ENCODE measurements around the gene CEP112. TPM values are rescaled to one million over a fixed set of nuclear protein-coding genes. Genes with fewer than 3 reads are reported as not detected.
A peak's percentile ranks its signal among the peaks of the same experiment; 100 is the strongest.

CEP112 gene
- total and polyA plus RNA-seq, 2 of the 4 experiments (the other 2 are of a cell fraction): 2.5 to 5.6 TPM

DNA sequence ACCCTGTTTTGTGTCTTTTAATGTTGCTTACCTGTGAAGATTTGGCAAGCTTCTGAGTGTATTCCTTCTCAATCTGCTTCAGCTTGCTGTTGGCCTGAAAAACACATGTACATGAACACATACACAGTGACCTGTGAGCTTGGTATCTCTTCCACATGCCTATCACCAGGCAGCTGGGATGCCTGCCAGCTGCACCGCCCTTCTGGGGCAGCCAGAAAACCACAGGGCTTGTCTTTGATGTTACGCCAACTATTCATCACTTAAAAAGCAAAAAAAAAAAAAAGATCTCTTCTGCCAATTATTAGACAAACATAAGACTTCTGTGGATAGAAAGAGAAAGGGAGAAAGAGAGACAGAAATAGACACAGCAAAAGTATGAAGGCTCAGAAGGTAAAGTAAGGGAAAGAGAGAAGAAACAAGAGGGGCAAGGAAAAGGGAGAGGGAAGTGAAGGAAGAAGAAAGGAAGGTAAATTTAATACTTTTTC, 441.3 kb downstream of the CEP112 start:
- no TSS peak for BruUV-seq (replicated peaks)
- H3K14ac ChIP-seq (replicated peaks; ENCODE audit: low read depth, low read length): no peak overlapping the region
- H4K20me1 ChIP-seq (ENCODE audit: insufficient read depth, low read length): no peaks in the 10 kb centered on the region
- intact Hi-C loops (cut with micrococcal nuclease): loop anchor here (10.0 kb wide), 1 partner anchor 1094 kb away; no protein-coding TSS in a partner anchor
- no peak overlapping the region for H3K4me2 ChIP-seq (ENCODE audit: low read depth, low read length)
- H3K9me3 ChIP-seq (ENCODE audit: control insufficient read depth, insufficient read depth, low read length): no peaks in the 10 kb centered on the region
- no peak overlapping the region for H2BK5ac ChIP-seq (ENCODE audit: low read depth, low read length, poor library complexity, severe bottlenecking)
- ChIA-PET CTCF (no interaction called here), POLR2A (ENCODE audit: unreplicated experiment) (interaction anchor here (0.7 kb wide), 1 partner anchor 192 kb away, joined by 3 read pairs; no protein-coding TSS in a partner anchor)
- no peak overlapping the region for H3K18ac ChIP-seq (ENCODE audit: low read depth, low read length)
- H3K4me1 ChIP-seq (ENCODE audit: control insufficient read depth, insufficient read depth, low read length): peaks cover 2% of the 10 kb centered on the region; the same call in 1 of the 2 replicates
- in situ Hi-C loops (cut with MboI; ENCODE audit: low sequenced_read_pairs): no loop called here
- WGBS, 2 experiments (ENCODE audit: extremely low coverage in 2 of 2, insufficient read length in 1 of 2): no CpG with 5 or more reads among the region's 2 CpGs
- peak; percentile 89 for DNase-seq
- H2BK120ac ChIP-seq (ENCODE audit: low read depth, low read length): no peak overlapping the region
- no peak overlapping the region for H3K9ac ChIP-seq (ENCODE audit: low read depth, low read length)
- H3K27me3 ChIP-seq (ENCODE audit: control insufficient read depth, insufficient read depth, low read length): peaks cover 3% of the 10 kb centered on the region
- no peak overlapping the region for H2AK5ac ChIP-seq (ENCODE audit: low read depth, low read length)
- H2AK9ac ChIP-seq (replicated peaks; ENCODE audit: low read depth, low read length, poor library complexity): no peak overlapping the region
- H4K8ac ChIP-seq (ENCODE audit: low read depth in 2 of 2, low read length in 2 of 2): no peak overlapping the region
- H2BK15ac ChIP-seq (ENCODE audit: low read depth, low read length): no peak overlapping the region
- no peaks in the 10 kb centered on the region for H3K36me3 ChIP-seq (ENCODE audit: control insufficient read depth, insufficient read depth, low read length)
- H3K9me1 ChIP-seq (ENCODE audit: insufficient read depth, low read length): no peaks in the 10 kb centered on the region
- H3K79me1 ChIP-seq (ENCODE audit: low read depth in 1 of 2, low read length in 2 of 2): no peaks in the 10 kb centered on the region
- dilution Hi-C loops (cut with HindIII; ENCODE audit: low sequenced_read_pairs, unreplicated experiment): no loop called here
- ATAC-seq (ENCODE audit: low read depth): peak; percentile 80
- no peak overlapping the region for H3K4ac ChIP-seq (ENCODE audit: low read depth, low read length)
- no peak overlapping the region for H4K5ac ChIP-seq (ENCODE audit: low read depth, low read length)
- no peak overlapping the region for H4K91ac ChIP-seq (ENCODE audit: insufficient read depth, low read depth, low read length)
- H2BK20ac ChIP-seq (ENCODE audit: low read depth, low read length): no peak overlapping the region
- no peak overlapping the region for H2AFZ ChIP-seq (replicated peaks; ENCODE audit: low read length, poor library complexity)
- no peak overlapping the region for H3K56ac ChIP-seq (ENCODE audit: extremely low read depth, insufficient read depth, low read length)
- H3K27ac ChIP-seq (ENCODE audit: insufficient read depth, low read length): no peak overlapping the region
- TF ChIP-seq NFE2L2 (IDR thresholded peaks at IDR 0.05; ENCODE audit: low read depth, low read length) (no peak), RCOR1 (IDR thresholded peaks at IDR 0.05; ENCODE audit: insufficient replicate concordance, low read length) (peak; percentile 27)
- H3K23ac ChIP-seq (ENCODE audit: low read depth, low read length): no peak overlapping the region
- no peak overlapping the region for H3K4me3 ChIP-seq (ENCODE audit: insufficient read depth, low read depth, low read length)

Measured in IMR-90 (cell line).